Ishikawa (cell line): Measurements from ENCODE around the gene MXI1.

Experiments used
- NFIC ChIP-seq: IDR thresholded peaks from 2 replicates; pipeline ENCODE4 v1.6.1; 2012
- TAF1 ChIP-seq: IDR thresholded peaks from 2 replicates; pipeline ENCODE4 v1.6.1; 2012; ENCODE audit warnings: low read depth, mild to moderate bottlenecking

DNA sequence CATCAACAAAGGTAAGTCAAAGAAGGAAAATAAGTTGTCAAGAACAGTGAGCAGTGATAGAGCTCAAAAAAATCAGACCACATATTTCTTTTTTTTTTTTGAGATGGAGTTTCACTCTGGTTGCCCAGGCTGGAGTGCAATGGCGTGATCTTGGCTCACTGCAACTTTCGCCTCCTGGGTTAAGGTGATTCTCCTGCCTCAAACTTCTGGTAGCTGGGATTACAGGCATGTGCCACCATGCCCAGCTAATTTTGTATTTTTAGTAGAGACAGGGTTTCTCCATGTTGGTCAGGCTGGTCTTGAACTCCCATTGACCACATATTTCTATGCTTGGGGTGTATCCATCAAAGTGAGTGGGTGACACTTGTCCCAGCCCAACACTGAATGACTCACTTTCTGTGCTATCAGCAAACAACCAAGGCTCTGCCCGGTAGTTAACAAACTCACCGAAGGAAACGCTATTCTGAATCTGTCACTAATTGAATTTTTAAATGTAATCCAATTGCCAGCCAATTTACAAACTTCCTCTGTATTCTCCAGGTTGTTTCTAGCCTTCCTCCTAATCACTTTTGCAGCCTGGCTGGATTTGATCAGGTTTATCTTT, 116.9 kb downstream of the MXI1 start:
- TF ChIP-seq TAF1 = no peak
- TF ChIP-seq NFIC = no peak
